ENCODE measurements around the gene MT1M. TPM values are rescaled to one million over a fixed set of nuclear protein-coding genes. Genes with fewer than 3 reads are reported as not detected.

The MT1M gene
- total RNA-seq, 1 experiment from 2014 or later = 0.80 TPM

DNA sequence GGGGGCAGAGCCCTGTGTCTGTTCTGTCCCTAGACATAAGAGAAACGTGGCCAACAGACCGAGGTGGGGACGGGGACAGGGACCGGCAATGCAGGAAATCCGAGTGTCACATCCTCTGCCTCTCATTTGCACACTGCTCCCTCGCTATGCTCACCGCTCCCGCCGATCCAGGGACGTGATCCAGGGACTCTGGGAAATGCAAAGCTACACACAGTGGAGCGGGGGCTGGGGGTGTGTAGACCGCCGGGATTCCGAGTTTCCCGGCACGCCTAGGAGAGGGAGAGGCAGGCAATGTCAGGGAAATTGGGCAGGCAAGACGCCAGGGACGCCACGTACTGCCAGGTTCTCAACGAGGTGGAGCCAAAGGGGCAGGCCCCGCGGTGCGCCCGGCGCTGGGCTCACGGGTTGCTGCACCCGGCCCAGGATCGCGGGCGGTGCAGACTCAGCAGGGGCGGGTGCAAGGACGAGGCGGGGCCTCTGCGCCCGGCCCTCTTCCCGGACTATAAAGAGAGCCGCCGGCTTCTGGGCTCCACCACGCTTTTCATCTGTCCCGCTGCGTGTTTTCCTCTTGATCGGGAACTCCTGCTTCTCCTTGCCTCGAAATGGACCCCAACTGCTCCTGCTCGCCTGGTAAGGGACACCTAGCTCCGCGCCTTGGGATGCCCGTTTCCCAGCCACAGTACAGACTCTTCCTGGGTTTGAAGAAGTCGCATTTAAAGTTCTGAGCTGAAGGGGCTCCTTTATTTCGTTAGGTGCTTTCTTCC lies 49.7 kb downstream of the MT1M start, which contains the start of gene MT1X:
Gene MT1X (plus strand): TSS at position 532 of the 764 bp plus-strand sequence. CDS start 71 bp downstream, at position 603.
- peak within 1 kb of the TSS; percentile 74 for H3K4me3 ChIP-seq (ENCODE audit: insufficient read depth, low read depth, low read length)
- H3K36me3 ChIP-seq (replicated peaks; ENCODE audit: control insufficient read depth, insufficient read depth, low read length) = no peaks in the 10 kb centered on the region
- peak; percentile 89 for DNase-seq
- H3K27me3 ChIP-seq (ENCODE audit: control insufficient read depth, insufficient read depth, low read length) = peaks cover 4% of the 10 kb centered on the region; the same call in 1 of the 2 replicates

DNA sequence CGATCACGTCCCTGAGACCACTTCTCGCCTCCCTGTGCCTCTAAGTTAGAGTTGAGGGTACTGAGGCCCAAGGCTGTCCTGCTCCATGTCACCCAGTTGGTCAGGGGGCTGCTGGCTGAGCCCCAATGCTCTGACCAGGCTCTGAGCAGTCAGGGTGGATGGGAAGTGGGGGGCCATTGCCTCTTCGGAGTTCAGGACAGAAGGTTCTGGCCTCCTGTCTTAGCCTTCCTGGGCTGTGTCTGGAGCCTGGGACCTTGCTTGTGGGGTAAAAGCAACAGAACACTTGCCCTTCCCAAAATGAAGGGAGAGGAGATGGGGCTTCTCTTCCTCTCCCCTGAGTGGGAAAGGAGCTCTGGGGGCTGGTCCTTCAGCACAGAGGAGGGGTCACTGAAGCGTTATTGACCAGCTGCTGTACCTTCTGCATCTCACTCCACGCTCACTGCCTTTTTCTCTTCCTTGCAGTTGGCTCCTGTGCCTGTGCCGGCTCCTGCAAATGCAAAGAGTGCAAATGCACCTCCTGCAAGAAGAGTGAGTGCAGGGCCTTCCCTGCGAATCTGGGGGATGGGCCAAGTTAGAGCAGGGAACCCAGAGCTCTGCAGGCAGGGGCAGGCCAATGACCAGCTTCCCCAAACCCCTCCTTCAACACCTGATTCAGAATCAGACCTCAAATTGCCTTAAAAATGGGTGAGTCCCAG lies 50.4 kb downstream of the MT1M start:
- H3K4me3 ChIP-seq (ENCODE audit: insufficient read depth, low read depth, low read length) = peak overlapping the region; percentile 74
- H3K36me3 ChIP-seq (replicated peaks; ENCODE audit: control insufficient read depth, insufficient read depth, low read length) = no peaks in the 10 kb centered on the region
- DNase-seq = no peak
- peaks cover 4% of the 10 kb centered on the region; the same call in 1 of the 2 replicates for H3K27me3 ChIP-seq (ENCODE audit: control insufficient read depth, insufficient read depth, low read length)

Other genes starting within 250 kb of the MT1M start
- gene AMFR, start 207.1 kb upstream of the MT1M start, total RNA-seq (2014; rRNA removed; shearing (Covaris generic)) = 83.1 and 91.1 TPM in 2 replicates
- gene NUDT21, start 181.3 kb upstream of the MT1M start, total RNA-seq (2014; rRNA removed; shearing (Covaris generic)) = 158 and 160 TPM in 2 replicates
- 70.2 and 74.1 TPM in 2 replicates for gene OGFOD1, start 181.1 kb upstream of the MT1M start, total RNA-seq (2014; rRNA removed; shearing (Covaris generic))
- gene BBS2, start 112.6 kb upstream of the MT1M start, total RNA-seq (2014; rRNA removed; shearing (Covaris generic)) = 22.2 and 38.8 TPM in 2 replicates
- gene MT4, start 67.6 kb upstream of the MT1M start, total RNA-seq (2014; rRNA removed; shearing (Covaris generic)) = not detected in 2 replicates
- gene MT3, start 43.1 kb upstream of the MT1M start, total RNA-seq (2014; rRNA removed; shearing (Covaris generic)) = 0.31 TPM in 1 of 2 replicates, not detected in the other
- gene MT2A, start 24.1 kb upstream of the MT1M start, total RNA-seq (2014; rRNA removed; shearing (Covaris generic)) = 31.9 and 36.9 TPM in 2 replicates
- gene MT1E, start 6.9 kb upstream of the MT1M start, total RNA-seq (2014; rRNA removed; shearing (Covaris generic)) = 22.3 and 35.8 TPM in 2 replicates
- gene MT1A, start 6.0 kb downstream of the MT1M start, total RNA-seq (2014; rRNA removed; shearing (Covaris generic)) = 1.1 TPM in 1 of 2 replicates, not detected in the other
- gene MT1B, start 19.2 kb downstream of the MT1M start, total RNA-seq (2014; rRNA removed; shearing (Covaris generic)) = not detected in 2 replicates
- gene MT1F, start 25.3 kb downstream of the MT1M start, total RNA-seq (2014; rRNA removed; shearing (Covaris generic)) = 11.8 and 13.4 TPM in 2 replicates
- gene MT1G, start 35.4 kb downstream of the MT1M start, total RNA-seq (2014; rRNA removed; shearing (Covaris generic)) = 20.3 and 38.1 TPM in 2 replicates
- 3.0 and 3.8 TPM in 2 replicates for gene MT1H, start 37.2 kb downstream of the MT1M start, total RNA-seq (2014; rRNA removed; shearing (Covaris generic))
- gene MT1X, start 49.8 kb downstream of the MT1M start, total RNA-seq (2014; rRNA removed; shearing (Covaris generic)) = 138 and 157 TPM in 2 replicates
- gene NUP93, start 97.5 kb downstream of the MT1M start, total RNA-seq (2014; rRNA removed; shearing (Covaris generic)) = 133 and 144 TPM in 2 replicates
- gene SLC12A3, start 232.5 kb downstream of the MT1M start, total RNA-seq (2014; rRNA removed; shearing (Covaris generic)) = not detected in 2 replicates